Dendritic cell treated with granulocyte-macrophage colony-stimulating factor and Interleukin-4, amounts not matched to agents 40 ng/mL and 50 ng/mL, for 4 days (primary cell): ENCODE data around the gene GALNT10.
"Not testable (repeated sequence)": the region's sequence is repeated elsewhere in the genome, so short reads cannot be mapped to it uniquely, and the experiment has no call there.

ENCODE experiments used
- H3K27ac Mint-ChIP-seq: one replicate; pipeline ENCODE4 v1.8.0; 2022; ENCODE audit warnings: mild to moderate bottlenecking, mixed read lengths
- H3K27me3 Mint-ChIP-seq: one replicate; pipeline ENCODE4 v1.8.0; 2022; ENCODE audit warnings: mild to moderate bottlenecking, mixed read lengths
- H3K36me3 Mint-ChIP-seq: one replicate; pipeline ENCODE4 v1.8.0; 2022; ENCODE audit warnings: low read depth, mixed read lengths
- H3K4me1 Mint-ChIP-seq: one replicate; pipeline ENCODE4 v1.8.0; 2022; ENCODE audit warnings: low read depth, mixed read lengths
- H3K4me3 Mint-ChIP-seq: one replicate; pipeline ENCODE4 v1.8.0; 2022; ENCODE audit warnings: mild to moderate bottlenecking, moderate library complexity, mixed read lengths
- H3K9me3 Mint-ChIP-seq: one replicate; pipeline ENCODE4 v1.8.0; 2022; ENCODE audit warnings: mixed read lengths
- intact Hi-C: fragments of 100-400 bp; cut with micrococcal nuclease; formaldehyde crosslinking; loops from one replicate; pipeline ENCODE4 v1.15.0; 2022

Gene GALNT10

DNA sequence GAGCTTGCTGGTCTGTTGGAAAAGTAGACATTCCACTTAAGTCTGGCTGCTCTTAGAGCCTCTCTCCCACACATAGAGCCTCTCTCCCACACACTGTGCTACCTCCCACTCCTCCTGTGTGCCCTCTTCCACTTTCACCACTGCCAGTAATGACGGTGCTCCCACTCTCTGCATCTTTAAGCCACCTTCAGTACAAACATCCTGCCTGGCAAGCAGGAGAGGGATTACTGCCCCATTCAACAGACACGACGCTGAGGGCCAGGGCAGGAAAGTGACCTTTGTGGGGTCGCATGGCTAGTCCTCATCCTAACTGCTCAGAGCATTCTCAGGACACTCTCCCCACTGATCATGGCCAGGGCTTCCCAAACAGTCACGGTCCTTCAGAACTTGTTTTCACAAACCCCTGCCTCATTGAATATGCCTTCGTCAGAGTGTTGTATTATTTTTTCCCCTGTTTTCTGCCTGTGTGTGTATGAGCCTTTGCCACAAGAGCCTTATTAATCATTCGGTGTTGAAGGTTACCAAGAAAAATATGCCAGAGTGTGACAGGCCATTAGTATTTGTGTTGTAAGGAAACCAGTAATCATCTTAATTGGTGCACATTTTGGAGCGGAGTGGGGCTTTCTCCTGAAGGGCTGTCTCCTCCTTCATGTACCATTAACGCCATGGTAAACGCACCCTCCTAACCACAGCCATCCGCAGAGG, 168.1 kb downstream of the GALNT10 start:
- Mint-ChIP-seq H3K27me3 (no peaks in the 10 kb centered on the region), H3K9me3 (no peaks in the 10 kb centered on the region), H3K4me3 (no peak overlapping the region), H3K36me3 (no peaks in the 10 kb centered on the region), H3K4me1 (no peaks in the 10 kb centered on the region), H3K27ac (no peak overlapping the region)
- intact Hi-C loops: no loop called here

DNA sequence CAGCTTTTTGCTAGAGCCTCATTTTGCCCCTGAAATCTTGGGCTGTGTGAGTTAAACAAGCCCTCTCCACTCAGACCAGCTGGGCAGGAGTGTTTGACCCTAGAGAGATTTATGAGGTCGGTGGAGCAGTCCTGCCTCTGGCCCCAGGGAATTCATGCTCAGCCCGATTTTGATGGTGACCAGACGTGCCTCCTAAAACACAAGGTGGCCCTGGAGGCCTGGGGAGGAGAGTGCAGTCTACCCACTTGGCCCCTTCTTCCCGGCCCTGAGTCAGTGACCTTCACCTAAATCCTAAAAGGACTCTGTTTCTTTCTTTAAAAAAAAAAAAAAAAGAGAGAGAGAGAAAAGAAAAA, 168.7 kb downstream of the GALNT10 start:
- H3K4me3 Mint-ChIP-seq: no peak overlapping the region
- H3K9me3 Mint-ChIP-seq: no peaks in the 10 kb centered on the region
- H3K27ac Mint-ChIP-seq: no peak overlapping the region
- H3K4me1 Mint-ChIP-seq: no peaks in the 10 kb centered on the region
- H3K36me3 Mint-ChIP-seq: no peaks in the 10 kb centered on the region
- intact Hi-C loops: no loop called here
- H3K27me3 Mint-ChIP-seq: no peaks in the 10 kb centered on the region

DNA sequence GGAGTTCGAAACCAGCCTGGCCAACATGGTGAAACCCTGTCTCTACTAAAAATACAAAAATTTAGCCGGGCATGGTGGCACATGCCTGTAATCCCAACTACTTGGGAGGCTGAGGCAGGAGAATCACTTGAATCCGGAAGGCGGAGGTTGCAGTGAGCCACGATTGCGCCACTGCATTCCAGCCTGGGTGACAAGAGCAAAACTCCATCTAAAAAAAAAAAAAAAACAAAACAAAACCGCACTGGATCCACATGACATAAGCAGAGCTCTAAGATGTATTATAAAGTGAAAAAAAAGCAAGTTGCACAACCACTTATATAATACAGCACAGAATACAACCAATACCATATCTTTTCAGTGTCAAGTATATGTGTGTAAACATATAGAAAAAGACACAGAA, 169.7 kb downstream of the GALNT10 start:
- H3K4me3 Mint-ChIP-seq, H3K4me1 Mint-ChIP-seq, H3K9me3 Mint-ChIP-seq, H3K36me3 Mint-ChIP-seq, H3K27me3 Mint-ChIP-seq, H3K27ac Mint-ChIP-seq, intact Hi-C loops: not testable (repeated sequence)

DNA sequence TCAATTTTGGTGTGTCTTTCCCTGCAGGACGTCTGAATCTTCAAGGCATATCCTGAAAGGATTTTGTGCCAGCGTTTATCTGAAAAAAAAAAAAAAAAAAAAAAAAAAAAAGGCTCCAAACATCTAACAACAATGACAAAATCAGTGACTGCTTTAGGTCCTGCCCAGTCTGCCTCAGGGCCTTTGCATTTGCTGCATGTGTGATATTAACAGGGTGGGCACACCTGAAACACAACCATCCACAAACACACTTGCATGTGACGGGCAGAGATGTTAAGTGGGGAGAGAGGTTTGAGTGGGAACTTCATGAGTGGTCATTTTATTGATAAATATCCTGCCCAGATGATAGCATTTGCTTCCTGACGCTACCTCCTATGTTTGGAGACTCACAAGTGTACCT, 172.9 kb downstream of the GALNT10 start:
- Mint-ChIP-seq H3K4me3 (no peak overlapping the region), H3K27me3 (no peaks in the 10 kb centered on the region), H3K9me3 (no peaks in the 10 kb centered on the region), H3K4me1 (no peaks in the 10 kb centered on the region), H3K36me3 (no peaks in the 10 kb centered on the region), H3K27ac (no peak overlapping the region)
- intact Hi-C loops: no loop called here

DNA sequence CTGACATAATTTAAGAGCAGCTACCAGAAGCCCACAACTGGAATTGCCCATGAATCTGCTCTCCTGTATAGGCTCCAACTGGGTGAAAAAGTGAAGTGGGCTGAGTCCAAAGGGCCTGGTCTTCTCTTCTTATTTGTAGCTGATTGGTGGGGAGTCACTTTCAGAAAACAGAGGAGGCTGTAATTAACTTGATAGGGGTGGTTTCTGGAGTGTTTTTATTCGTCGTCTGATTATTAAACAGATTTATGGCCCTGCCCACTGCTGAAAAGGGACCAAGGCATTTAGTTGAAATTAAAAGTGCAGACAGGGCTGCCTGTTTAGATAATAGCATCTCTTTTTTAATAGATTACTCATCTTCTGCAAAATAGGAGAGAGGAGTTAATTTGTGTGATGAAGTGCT, 174.2 kb downstream of the GALNT10 start:
- H3K4me1 Mint-ChIP-seq: no peaks in the 10 kb centered on the region
- intact Hi-C loops: no loop called here
- H3K4me3 Mint-ChIP-seq: no peak overlapping the region
- H3K9me3 Mint-ChIP-seq: no peaks in the 10 kb centered on the region
- H3K27ac Mint-ChIP-seq: no peak overlapping the region
- H3K27me3 Mint-ChIP-seq: no peaks in the 10 kb centered on the region
- no peaks in the 10 kb centered on the region for H3K36me3 Mint-ChIP-seq

DNA sequence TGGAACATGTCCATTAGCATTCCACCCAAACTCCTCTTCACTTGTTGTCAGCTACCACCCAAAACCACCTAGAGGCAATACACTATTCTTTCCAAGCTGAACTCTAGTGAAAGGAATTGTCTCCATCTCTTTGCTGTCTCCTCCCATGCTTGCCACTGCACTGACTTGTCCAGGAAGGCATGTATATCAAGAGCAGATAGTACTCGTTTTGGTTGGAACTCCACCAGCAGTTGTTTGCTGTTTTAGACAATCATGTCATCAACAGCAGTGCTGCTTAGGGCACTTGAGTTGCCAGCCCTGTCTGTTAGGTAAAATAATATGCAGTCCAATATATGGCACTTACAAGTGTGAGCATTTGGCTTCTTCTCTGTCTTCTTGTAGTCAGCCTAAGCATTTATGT, 175.3 kb downstream of the GALNT10 start:
- H3K36me3 Mint-ChIP-seq: no peaks in the 10 kb centered on the region
- intact Hi-C loops: no loop called here
- H3K27ac Mint-ChIP-seq: no peak overlapping the region

DNA sequence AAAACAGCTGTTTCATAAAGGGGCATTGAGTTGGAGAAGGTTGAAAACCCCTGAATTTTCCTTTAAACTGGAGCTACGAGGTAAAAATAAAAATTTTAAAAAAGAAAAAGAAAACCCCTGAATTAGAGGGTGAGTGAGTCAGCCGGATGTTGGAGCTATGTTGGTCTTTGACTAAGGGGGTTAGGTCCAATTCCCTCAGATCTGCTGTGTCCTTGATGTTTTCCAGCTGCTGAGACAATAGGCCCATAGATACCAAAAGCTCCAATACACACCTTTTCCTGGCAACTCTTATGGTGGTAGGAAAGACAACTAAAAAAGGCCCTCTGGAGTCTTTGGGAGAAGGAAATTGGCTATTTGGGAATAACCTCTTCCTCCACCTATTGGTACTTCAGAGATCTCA, 175.8 kb downstream of the GALNT10 start:
- intact Hi-C loops: no loop called here
- no peaks in the 10 kb centered on the region for H3K36me3 Mint-ChIP-seq
- H3K4me3 Mint-ChIP-seq: no peak overlapping the region
- no peaks in the 10 kb centered on the region for H3K9me3 Mint-ChIP-seq
- no peaks in the 10 kb centered on the region for H3K4me1 Mint-ChIP-seq
- H3K27me3 Mint-ChIP-seq: no peaks in the 10 kb centered on the region
- H3K27ac Mint-ChIP-seq: no peak overlapping the region

More for the DNA sequence above, 175.3 kb downstream of the GALNT10 start:
- H3K4me3 Mint-ChIP-seq: no peak overlapping the region
- H3K9me3 Mint-ChIP-seq: no peaks in the 10 kb centered on the region
- no peaks in the 10 kb centered on the region for H3K4me1 Mint-ChIP-seq
- no peaks in the 10 kb centered on the region for H3K27me3 Mint-ChIP-seq

DNA sequence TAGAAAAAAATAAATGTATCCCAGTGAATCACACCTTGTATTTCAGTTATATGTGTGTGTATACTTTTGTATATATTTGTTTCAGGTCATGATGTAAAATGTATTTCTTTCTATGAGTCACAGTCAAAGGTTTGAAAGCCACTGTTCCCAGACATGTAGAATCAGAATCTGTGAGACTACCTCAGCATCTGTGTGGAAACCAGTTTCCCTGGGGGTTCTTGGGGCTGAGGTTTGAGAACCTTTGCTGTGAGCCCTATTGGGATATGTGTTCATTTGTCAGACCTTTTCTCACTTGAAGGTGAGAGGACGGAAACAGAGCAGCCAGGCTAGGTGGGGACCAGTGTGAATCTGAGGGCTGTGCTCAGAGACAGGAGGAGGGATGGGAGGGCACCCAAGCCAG, 176.6 kb downstream of the GALNT10 start:
- intact Hi-C loops: no loop called here
- Mint-ChIP-seq H3K27ac (no peak overlapping the region), H3K27me3 (no peaks in the 10 kb centered on the region), H3K4me3 (no peak overlapping the region), H3K9me3 (no peaks in the 10 kb centered on the region), H3K4me1 (no peaks in the 10 kb centered on the region), H3K36me3 (no peaks in the 10 kb centered on the region)

DNA sequence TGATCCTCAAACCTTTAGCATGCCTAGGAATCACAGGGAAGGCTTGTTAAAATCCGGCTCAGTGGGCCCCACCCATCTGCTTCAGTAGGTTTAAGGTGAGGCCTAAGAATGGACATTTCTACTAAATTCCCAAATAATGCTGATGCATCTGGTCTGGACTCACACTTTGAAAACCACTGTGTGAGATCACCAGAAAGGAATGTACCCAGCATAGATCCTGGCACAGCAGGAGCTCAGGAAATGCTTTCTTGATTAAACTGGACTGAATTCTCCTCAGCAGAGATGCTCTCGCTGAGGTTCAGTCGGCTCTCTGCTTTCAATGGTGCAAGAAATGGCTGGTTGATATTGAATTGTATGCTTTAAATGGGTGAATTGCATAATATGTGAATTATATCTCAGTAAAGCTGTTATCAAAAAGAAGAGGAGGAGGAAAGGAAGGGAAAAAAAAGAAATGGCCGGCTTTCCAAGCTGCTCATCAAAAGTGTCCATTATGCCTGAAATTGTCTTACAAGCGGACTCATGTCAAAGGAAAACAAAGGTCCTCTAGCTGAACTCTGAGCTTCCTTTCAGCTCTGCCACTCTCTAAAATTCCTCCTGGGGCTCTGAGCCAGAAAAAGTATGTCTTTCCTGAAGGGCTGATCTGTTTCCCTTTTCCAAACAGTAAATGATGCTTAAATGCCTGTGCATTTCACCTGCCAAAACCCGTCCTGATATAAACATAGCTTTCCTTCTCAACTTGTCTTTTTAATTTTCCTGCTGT, 177.7 kb downstream of the GALNT10 start:
- H3K9me3 Mint-ChIP-seq: no peaks in the 10 kb centered on the region
- intact Hi-C loops: no loop called here
- no peaks in the 10 kb centered on the region for H3K4me1 Mint-ChIP-seq
- no peak overlapping the region for H3K27ac Mint-ChIP-seq
- H3K4me3 Mint-ChIP-seq: no peak overlapping the region
- H3K36me3 Mint-ChIP-seq: no peaks in the 10 kb centered on the region
- no peaks in the 10 kb centered on the region for H3K27me3 Mint-ChIP-seq

DNA sequence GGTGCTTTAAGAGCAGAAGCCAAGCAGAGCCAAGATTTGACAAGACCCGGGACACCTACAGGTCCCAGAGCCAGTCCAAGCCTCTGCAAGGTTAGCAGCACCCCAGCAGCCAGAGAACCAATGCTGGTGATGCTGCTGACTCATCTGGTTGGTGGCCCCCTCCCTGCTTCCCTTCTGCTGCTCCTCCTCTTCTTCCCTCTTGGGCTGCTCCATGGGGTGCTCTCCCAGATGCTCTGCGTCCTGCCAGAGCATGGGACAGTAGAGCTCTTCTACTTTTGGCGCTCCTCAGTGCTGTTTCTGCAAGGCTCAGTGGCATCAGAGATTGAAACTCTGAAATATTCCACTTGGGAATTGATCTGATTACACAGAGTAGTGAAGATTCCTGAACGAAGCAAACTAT, 179.1 kb downstream of the GALNT10 start:
- Mint-ChIP-seq H3K36me3 (no peaks in the 10 kb centered on the region), H3K9me3 (no peaks in the 10 kb centered on the region), H3K27ac (no peak overlapping the region), H3K4me3 (no peak overlapping the region), H3K4me1 (no peaks in the 10 kb centered on the region), H3K27me3 (no peaks in the 10 kb centered on the region)
- intact Hi-C loops: no loop called here

DNA sequence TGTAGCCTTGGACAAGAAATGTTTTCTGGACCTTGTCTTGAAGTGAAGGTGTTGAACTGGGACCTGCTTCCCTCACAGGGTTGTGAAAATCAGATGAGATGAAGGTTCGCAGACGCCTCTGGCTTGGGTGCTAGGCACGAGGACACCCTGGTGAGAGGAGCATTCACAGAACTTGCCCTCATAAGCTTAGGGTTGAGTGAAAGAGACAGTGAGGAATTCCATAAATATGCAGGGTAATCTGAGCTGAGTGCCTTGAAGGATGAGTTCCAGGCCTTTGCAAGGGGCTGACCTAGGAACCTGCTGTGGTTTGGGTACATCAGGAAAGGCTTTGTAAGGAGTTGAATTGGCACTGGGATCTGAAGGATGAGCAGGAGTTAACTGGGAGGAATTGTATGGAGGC, 179.6 kb downstream of the GALNT10 start:
- Mint-ChIP-seq H3K36me3 (no peaks in the 10 kb centered on the region), H3K4me3 (no peak overlapping the region), H3K27ac (no peak overlapping the region), H3K9me3 (no peaks in the 10 kb centered on the region), H3K27me3 (no peaks in the 10 kb centered on the region), H3K4me1 (no peaks in the 10 kb centered on the region)
- intact Hi-C loops: no loop called here

DNA sequence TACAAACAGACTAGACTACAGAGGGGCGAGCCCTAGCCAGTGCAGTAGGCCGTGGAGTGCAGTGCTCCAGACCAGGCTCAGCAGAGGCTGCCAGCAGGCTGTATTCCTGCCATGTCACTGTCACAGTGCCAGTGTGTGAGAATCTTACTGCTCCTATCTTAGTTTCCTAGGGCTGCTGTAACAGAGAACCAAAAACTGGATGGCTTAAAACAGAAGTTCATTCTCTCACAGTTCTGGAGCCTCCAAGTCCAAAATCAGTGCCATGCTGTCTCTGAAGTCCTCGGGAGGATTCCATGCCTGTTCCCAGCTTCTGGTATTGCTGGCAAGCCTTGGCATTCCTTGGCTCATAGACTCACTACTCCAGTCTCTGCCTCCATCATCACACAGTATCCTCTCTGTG, 180.3 kb downstream of the GALNT10 start:
- Mint-ChIP-seq H3K27ac (no peak overlapping the region), H3K27me3 (no peaks in the 10 kb centered on the region), H3K9me3 (no peaks in the 10 kb centered on the region), H3K4me1 (no peaks in the 10 kb centered on the region), H3K4me3 (no peak overlapping the region), H3K36me3 (no peaks in the 10 kb centered on the region)
- intact Hi-C loops: no loop called here

DNA sequence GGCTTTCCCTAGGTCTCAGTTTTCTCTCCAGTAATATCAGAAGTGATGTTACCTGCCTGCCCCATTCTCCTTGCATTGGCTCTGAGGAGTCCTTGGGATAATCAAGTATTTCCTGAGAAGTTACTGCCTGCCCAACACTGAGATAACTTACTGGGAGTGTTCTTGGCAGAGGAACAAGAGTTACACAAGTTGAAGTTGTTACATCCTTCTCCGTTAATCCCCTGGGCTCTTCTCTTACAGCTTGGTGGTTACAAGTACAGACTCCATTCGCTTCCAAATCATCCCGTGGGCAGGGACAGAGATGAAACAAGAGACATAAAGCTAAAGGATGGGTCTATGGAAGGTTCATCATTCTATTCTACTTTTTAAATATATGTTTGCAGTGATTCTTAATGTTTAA, 181.2 kb downstream of the GALNT10 start:
- intact Hi-C loops: no loop called here
- Mint-ChIP-seq H3K27ac (no peak overlapping the region), H3K36me3 (peaks cover 6% of the 10 kb centered on the region), H3K4me1 (no peaks in the 10 kb centered on the region), H3K27me3 (no peaks in the 10 kb centered on the region), H3K9me3 (no peaks in the 10 kb centered on the region), H3K4me3 (no peak overlapping the region)

DNA sequence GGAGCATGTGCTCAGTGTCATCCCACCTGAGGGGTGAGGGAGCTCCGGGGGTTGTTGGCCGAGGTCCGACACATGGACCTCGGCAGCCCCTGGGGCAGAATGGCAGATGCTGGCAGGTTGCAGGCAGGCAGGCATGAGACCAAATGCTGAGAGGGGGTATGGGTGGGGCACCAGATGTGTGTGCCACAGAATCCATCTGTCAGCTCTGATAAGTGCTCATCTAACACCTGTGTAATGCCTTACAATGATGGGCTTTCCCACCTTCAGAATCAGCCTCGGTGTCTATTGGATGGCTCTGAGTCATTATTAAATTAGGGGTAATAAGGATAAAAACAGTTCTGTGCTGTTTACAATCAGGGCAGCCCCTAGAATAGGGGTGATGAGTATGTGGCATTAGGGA, 182.1 kb downstream of the GALNT10 start:
- Mint-ChIP-seq H3K9me3 (no peaks in the 10 kb centered on the region), H3K27ac (no peak overlapping the region), H3K27me3 (no peaks in the 10 kb centered on the region), H3K36me3 (peaks cover 14% of the 10 kb centered on the region), H3K4me3 (no peak overlapping the region), H3K4me1 (no peaks in the 10 kb centered on the region)
- intact Hi-C loops: no loop called here

DNA sequence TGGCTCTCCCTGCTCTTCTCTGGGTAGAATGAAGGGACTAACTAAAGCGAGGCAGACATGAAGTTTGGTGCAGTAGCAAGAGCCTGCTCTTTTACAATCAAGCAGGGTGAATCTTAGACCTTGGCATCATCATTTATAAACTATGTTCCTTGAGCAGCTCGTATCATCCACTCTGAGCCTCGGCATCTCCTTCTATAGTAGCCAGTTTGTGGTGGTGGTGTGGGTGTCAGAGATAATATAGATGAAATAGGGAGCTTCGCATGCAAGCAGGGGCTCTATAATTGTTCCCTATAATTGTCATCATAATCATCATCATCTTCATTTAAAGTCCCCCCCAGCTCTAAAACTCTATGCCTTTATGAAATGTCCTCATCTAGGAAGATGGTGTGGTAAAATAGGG, 182.8 kb downstream of the GALNT10 start:
- Mint-ChIP-seq H3K9me3 (no peaks in the 10 kb centered on the region), H3K4me3 (no peak overlapping the region), H3K4me1 (no peaks in the 10 kb centered on the region), H3K36me3 (peaks cover 21% of the 10 kb centered on the region), H3K27me3 (no peaks in the 10 kb centered on the region), H3K27ac (no peak overlapping the region)
- intact Hi-C loops: no loop called here
